ENCODE results near the gene PIK3C3. TPM values are rescaled to one million over a fixed set of nuclear protein-coding genes. Genes with fewer than 3 reads are reported as not detected.

PIK3C3 gene
- total and polyA plus RNA-seq, 2 of the 8 experiments (the other 6 are each of a cell fraction or from before 2014, with no cell fraction given), result 15.3 to 47.4 TPM

GRCh38 chr18:42094875-42095274, 139.8 kb downstream of the PIK3C3 start:
- Histone ChIP-seq H3K23ac (ENCODE audit: insufficient read length) (no peak overlapping the region), H3K4ac (replicated peaks; ENCODE audit: insufficient read length, low read depth, low read length) (no peak overlapping the region), H2BK15ac (ENCODE audit: low read length) (no peak overlapping the region), H2AK5ac (ENCODE audit: low read depth, low read length) (no peak overlapping the region), H2AFZ (ENCODE audit: low read length) (no peak overlapping the region), H4K8ac (ENCODE audit: extremely low read depth, insufficient read depth, low read length) (no peak overlapping the region), H3K18ac (ENCODE audit: extremely low read depth, low read length) (no peak overlapping the region), H3K23me2 (ENCODE audit: low read depth, low read length) (no peaks in the 10 kb centered on the region), H2BK12ac (ENCODE audit: low read depth, low read length) (no peak overlapping the region), H3K14ac (ENCODE audit: insufficient read length) (no peak overlapping the region), H3K36me3 (ENCODE audit: control insufficient read depth in 2 of 4, insufficient read depth in 4 of 4, low read length in 3 of 4) (no peaks in the 10 kb centered on the region), H3K56ac (replicated peaks; ENCODE audit: insufficient read length, low read depth, low read length) (no peak overlapping the region), H3K4me1 (replicated peaks in 1 of 4; ENCODE audit: control insufficient read depth in 3 of 4, insufficient read depth in 4 of 4, low read length in 3 of 4) (no peaks in the 10 kb centered on the region), H4K5ac (ENCODE audit: insufficient read length, low read depth, low read length) (no peak overlapping the region), H3K79me2 (ENCODE audit: control insufficient read depth in 1 of 2, insufficient read depth in 2 of 2, low read length in 2 of 2) (no peaks in the 10 kb centered on the region), H2BK5ac (ENCODE audit: low read depth, low read length) (no peak overlapping the region), H3K27ac (ENCODE audit: low read depth, low read length) (no peak overlapping the region), H2BK20ac (ENCODE audit: low read length) (no peak overlapping the region), H4K91ac (replicated peaks; ENCODE audit: insufficient read length, low read length) (no peak overlapping the region), H4K20me1 (replicated peaks in 1 of 2; ENCODE audit: control insufficient read depth in 1 of 2, insufficient read depth in 2 of 2, low read length in 2 of 2) (no peaks in the 10 kb centered on the region), H2BK120ac (replicated peaks; ENCODE audit: low read depth, low read length) (no peak overlapping the region), H3K9me3 (ENCODE audit: insufficient read depth in 2 of 2, low read depth in 1 of 2, low read length in 1 of 2) (no peaks in the 10 kb centered on the region), H3K27me3 (replicated peaks in 1 of 4; ENCODE audit: control insufficient read depth in 3 of 4, extremely low read depth in 1 of 4, insufficient read depth in 3 of 4, low read length in 3 of 4) (no peaks in the 10 kb centered on the region), H3K4me2 (ENCODE audit: insufficient read depth in 1 of 2, low read depth in 2 of 2, low read length in 2 of 2) (no peak overlapping the region), H3K4me3 (ENCODE audit: extremely low read depth in 1 of 4, insufficient read depth in 2 of 4, low read depth in 3 of 4, low read length in 4 of 4) (no peak overlapping the region), H3K79me1 (ENCODE audit: low read depth, low read length) (no peaks in the 10 kb centered on the region), H3K9ac (replicated peaks in 1 of 4; ENCODE audit: extremely low read depth in 1 of 4, low read depth in 3 of 4, low read length in 3 of 4) (no peak overlapping the region)
- DNase-seq (ENCODE audit: low read depth in 1 of 2, low spot score in 2 of 2) (no peak), FAIRE-seq (no peak)
- TF ChIP-seq HDAC6 (IDR thresholded peaks at IDR 0.05; ENCODE audit: low read depth, low read length) (no peak), CBX5 (IDR thresholded peaks at IDR 0.05; ENCODE audit: low read depth, low read length) (no peak), TAF1 (IDR thresholded peaks at IDR 0.05; ENCODE audit: low read depth, low read length) (no peak), JUND (IDR thresholded peaks at IDR 0.05; ENCODE audit: low read length) (no peak), ZNF274 (IDR thresholded peaks at IDR 0.05; ENCODE audit: borderline replicate concordance, extremely low read depth, low read length) (no peak), GABPA (IDR thresholded peaks at IDR 0.05; ENCODE audit: borderline replicate concordance, insufficient read depth, low read length) (no peak), SIN3A (conservative IDR thresholded peaks at IDR 0.05 in 1 of 2, IDR thresholded peaks at IDR 0.05 in 1 of 2; ENCODE audit: low read depth in 1 of 2, low read length in 2 of 2) (no peak), KDM4A (IDR thresholded peaks at IDR 0.05; ENCODE audit: low read depth, low read length, severe bottlenecking) (no peak), RXRA (IDR thresholded peaks at IDR 0.05; ENCODE audit: insufficient read depth, low read depth, low read length) (no peak), CTCF (IDR thresholded peaks at IDR 0.05; ENCODE audit: control extremely low read depth in 1 of 3, insufficient read depth in 1 of 3, low read depth in 1 of 3, low read length in 3 of 3) (no peak)
- POLR2A ChIA-PET (ENCODE audit: partially characterized antibody), result no interaction called here
- CTCF ChIA-PET (ENCODE audit: partially characterized antibody), result no interaction called here
